Measurements from ENCODE around the gene CLDN24.

Gene CLDN24

DNA sequence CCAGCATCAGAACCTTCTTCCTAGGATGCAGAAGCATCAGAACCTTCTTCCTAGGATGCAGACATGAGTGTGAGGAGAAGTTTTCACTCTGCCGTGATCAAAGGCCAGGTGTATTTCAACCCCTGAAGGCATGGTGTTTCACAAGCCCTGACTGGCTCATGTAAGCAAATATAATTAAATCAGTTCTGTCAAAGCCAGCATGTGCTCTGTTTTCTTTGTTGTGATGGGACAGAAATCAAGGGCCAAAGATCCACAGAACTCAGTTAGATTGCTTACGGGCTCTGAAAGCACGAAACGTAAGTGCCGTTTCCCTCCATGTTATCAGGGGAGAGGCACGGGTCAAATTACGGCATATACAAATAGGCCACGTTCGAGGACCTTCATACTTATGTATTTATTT lies 32.0 kb upstream of the CLDN24 start:
- no peak overlapping the region for H3K4me3 ChIP-seq (replicated peaks; ENCODE audit: insufficient read depth, low read length)
- no peak for DNase-seq (ENCODE audit: low read depth in 1 of 2, low spot score in 1 of 2)
- no peak overlapping the region for H3K27ac ChIP-seq (replicated peaks)

DNA sequence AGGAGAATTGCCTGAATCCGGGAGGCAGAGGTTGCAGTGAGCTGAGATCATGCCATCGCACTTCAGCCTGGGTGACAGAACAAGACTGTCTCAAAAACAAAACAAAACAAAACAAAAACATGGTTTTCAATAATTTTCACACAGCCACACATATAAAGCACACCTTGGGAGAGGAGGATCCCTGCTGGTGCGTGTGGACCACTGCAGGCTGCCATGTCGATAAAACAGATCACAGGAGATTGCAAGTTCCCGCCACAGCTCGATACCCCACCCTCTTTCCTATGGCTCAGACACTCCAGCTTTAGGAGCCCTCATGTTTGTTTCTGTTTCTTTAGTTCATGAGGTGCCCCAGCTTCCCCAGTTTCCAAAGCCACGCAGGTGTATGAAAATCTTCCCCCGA lies 31.3 kb upstream of the CLDN24 start:
- no peaks in the 10 kb centered on the region for H3K27me3 ChIP-seq (ENCODE audit: insufficient read depth, poor library complexity, severe bottlenecking)
- DNase-seq (ENCODE audit: low read depth in 1 of 2, low spot score in 1 of 2) = no peak
- no peak overlapping the region for H3K27ac ChIP-seq (replicated peaks)

More for the DNA sequence above, 32.0 kb upstream of the CLDN24 start:
- no peaks in the 10 kb centered on the region for H3K27me3 ChIP-seq (ENCODE audit: insufficient read depth, poor library complexity, severe bottlenecking)
- TF ChIP-seq SPI1 (IDR thresholded peaks at IDR 0.05; ENCODE audit: borderline replicate concordance, low read depth) (no peak), GABPA (IDR thresholded peaks at IDR 0.05; ENCODE audit: low read depth) (no peak), POLR2AphosphoS5 (IDR thresholded peaks at IDR 0.05; ENCODE audit: low read depth) (no peak)
- TF ChIP-seq, protein P1, sequence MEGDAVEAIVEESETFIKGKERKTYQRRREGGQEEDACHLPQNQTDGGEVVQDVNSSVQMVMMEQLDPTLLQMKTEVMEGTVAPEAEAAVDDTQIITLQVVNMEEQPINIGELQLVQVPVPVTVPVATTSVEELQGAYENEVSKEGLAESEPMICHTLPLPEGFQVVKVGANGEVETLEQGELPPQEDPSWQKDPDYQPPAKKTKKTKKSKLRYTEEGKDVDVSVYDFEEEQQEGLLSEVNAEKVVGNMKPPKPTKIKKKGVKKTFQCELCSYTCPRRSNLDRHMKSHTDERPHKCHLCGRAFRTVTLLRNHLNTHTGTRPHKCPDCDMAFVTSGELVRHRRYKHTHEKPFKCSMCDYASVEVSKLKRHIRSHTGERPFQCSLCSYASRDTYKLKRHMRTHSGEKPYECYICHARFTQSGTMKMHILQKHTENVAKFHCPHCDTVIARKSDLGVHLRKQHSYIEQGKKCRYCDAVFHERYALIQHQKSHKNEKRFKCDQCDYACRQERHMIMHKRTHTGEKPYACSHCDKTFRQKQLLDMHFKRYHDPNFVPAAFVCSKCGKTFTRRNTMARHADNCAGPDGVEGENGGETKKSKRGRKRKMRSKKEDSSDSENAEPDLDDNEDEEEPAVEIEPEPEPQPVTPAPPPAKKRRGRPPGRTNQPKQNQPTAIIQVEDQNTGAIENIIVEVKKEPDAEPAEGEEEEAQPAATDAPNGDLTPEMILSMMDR (IDR thresholded peaks at IDR 0.05; ENCODE audit: insufficient read depth, low read length) = no peak
- TF ChIP-seq, protein P2, sequence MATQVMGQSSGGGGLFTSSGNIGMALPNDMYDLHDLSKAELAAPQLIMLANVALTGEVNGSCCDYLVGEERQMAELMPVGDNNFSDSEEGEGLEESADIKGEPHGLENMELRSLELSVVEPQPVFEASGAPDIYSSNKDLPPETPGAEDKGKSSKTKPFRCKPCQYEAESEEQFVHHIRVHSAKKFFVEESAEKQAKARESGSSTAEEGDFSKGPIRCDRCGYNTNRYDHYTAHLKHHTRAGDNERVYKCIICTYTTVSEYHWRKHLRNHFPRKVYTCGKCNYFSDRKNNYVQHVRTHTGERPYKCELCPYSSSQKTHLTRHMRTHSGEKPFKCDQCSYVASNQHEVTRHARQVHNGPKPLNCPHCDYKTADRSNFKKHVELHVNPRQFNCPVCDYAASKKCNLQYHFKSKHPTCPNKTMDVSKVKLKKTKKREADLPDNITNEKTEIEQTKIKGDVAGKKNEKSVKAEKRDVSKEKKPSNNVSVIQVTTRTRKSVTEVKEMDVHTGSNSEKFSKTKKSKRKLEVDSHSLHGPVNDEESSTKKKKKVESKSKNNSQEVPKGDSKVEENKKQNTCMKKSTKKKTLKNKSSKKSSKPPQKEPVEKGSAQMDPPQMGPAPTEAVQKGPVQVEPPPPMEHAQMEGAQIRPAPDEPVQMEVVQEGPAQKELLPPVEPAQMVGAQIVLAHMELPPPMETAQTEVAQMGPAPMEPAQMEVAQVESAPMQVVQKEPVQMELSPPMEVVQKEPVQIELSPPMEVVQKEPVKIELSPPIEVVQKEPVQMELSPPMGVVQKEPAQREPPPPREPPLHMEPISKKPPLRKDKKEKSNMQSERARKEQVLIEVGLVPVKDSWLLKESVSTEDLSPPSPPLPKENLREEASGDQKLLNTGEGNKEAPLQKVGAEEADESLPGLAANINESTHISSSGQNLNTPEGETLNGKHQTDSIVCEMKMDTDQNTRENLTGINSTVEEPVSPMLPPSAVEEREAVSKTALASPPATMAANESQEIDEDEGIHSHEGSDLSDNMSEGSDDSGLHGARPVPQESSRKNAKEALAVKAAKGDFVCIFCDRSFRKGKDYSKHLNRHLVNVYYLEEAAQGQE (IDR thresholded peaks at IDR 0.05; ENCODE audit: insufficient replicate concordance, low read depth) = no peak

DNA sequence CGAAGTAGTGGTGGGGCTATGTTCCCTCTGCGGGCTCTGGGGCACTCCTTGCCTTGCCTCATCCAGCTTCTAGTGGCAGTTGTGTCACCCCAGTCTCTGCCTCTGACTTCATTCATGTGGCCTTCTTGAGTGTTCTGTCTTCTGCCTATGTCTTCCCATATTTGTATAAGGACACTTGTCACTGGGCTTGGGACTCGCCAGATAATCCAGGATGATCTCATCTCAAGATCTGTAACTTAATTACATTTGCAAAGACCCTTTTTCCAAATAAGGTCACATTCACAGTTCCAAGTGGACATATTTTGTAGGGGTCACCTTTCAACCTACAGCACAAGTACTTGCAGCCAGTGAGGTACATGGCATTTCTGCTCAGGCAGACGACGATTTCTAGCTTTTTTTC lies 30.3 kb upstream of the CLDN24 start:
- Histone ChIP-seq H3K27me3 (ENCODE audit: insufficient read depth, poor library complexity, severe bottlenecking) (no peaks in the 10 kb centered on the region), H3K27ac (replicated peaks) (no peak overlapping the region), H3K4me3 (replicated peaks; ENCODE audit: insufficient read depth, low read length) (no peak overlapping the region)
- no peak for DNase-seq (ENCODE audit: low read depth in 1 of 2, low spot score in 1 of 2)
- TF ChIP-seq SPI1 (IDR thresholded peaks at IDR 0.05; ENCODE audit: borderline replicate concordance, low read depth) (no peak), GABPA (IDR thresholded peaks at IDR 0.05; ENCODE audit: low read depth) (no peak), POLR2AphosphoS5 (IDR thresholded peaks at IDR 0.05; ENCODE audit: low read depth) (no peak)
- TF ChIP-seq, protein P1 (IDR thresholded peaks at IDR 0.05; ENCODE audit: insufficient read depth, low read length) = no peak
- TF ChIP-seq, protein P2 (IDR thresholded peaks at IDR 0.05; ENCODE audit: insufficient replicate concordance, low read depth) = no peak

More for the DNA sequence above, 31.3 kb upstream of the CLDN24 start:
- TF ChIP-seq POLR2AphosphoS5 (IDR thresholded peaks at IDR 0.05; ENCODE audit: low read depth) (no peak), GABPA (IDR thresholded peaks at IDR 0.05; ENCODE audit: low read depth) (no peak), SPI1 (IDR thresholded peaks at IDR 0.05; ENCODE audit: borderline replicate concordance, low read depth) (no peak)
- TF ChIP-seq, protein P2 (IDR thresholded peaks at IDR 0.05; ENCODE audit: insufficient replicate concordance, low read depth) = no peak
- TF ChIP-seq, protein P1 (IDR thresholded peaks at IDR 0.05; ENCODE audit: insufficient read depth, low read length) = no peak
- no peak overlapping the region for H3K4me3 ChIP-seq (replicated peaks; ENCODE audit: insufficient read depth, low read length)
